GM21576 (cell line): ENCODE results near the gene ABHD12.

Experiments used
- ATAC-seq: cut with Tn5 transposase; IDR thresholded peaks from one replicate; pipeline ENCODE4 v1.9.1; 2021; ENCODE audit warnings: mild to moderate bottlenecking, moderate library complexity; ENCODE audit not compliant: unreplicated experiment

Gene ABHD12

GRCh38 chr20:25259358-25259757 lies 131.3 kb downstream of the ABHD12 start:
- ATAC-seq = no peak

DNA sequence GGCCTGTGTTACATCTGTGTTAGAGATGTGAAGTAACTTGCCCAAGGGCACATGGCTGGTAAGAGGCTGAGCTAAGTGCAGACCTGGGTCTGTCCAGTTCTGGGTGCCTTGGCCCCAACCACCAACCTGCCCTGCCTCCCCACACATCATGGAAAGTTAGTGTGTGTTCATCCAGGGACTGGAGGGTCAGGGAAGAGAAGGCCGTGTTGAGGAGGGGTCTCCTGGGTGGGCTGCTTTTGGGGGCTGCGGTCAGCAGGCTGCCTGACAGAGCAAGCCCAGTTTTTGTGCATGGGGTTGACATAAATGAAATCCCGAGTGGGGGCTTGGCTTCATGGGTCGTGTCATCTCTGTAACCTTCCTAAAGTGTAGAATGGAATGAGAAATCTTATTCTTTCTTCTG lies 131.8 kb downstream of the ABHD12 start:
- ATAC-seq = no peak

GRCh38 chr20:25258476-25258805 lies 132.2 kb downstream of the ABHD12 start:
- ATAC-seq = no peak

DNA sequence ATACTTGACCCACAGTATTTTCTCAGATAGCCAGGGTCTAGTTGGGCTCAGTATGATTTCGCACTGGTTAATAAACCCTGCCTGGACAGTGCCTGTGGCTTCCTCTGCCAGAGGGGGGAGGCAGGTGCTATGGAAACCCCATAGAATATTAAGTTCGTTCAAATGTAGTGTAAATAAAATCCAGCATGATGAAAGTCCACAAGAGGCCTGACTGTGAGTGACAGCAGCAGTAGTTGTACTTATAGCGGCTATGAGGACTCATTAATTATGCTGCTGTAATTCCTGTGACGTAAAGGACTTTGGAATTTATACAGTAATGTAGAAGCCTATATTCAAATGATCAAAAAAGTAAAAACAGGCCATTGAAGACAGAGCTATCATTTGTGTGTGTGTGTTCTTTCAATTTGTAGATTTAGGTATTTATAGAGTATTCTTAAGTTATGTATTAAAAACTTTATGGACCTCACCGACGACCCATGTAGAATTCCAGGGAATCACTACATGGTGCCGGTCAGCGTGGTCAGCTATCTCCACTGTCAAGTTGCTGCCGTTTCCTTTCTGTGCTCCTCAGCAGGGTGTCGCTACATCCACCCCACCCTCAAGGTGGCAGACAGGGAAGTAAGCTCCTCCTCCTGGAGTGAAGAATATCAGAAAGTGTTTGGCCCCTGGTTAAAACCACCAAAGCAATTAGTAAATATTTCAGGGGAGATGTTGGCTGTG lies 132.7 kb downstream of the ABHD12 start:
- ATAC-seq = no peak

GRCh38 chr20:25257130-25257529 lies 133.5 kb downstream of the ABHD12 start:
- no peak for ATAC-seq

GRCh38 chr20:25256226-25256859 lies 134.3 kb downstream of the ABHD12 start:
- no peak for ATAC-seq

GRCh38 chr20:25254986-25255680 lies 135.5 kb downstream of the ABHD12 start:
- no peak for ATAC-seq

DNA sequence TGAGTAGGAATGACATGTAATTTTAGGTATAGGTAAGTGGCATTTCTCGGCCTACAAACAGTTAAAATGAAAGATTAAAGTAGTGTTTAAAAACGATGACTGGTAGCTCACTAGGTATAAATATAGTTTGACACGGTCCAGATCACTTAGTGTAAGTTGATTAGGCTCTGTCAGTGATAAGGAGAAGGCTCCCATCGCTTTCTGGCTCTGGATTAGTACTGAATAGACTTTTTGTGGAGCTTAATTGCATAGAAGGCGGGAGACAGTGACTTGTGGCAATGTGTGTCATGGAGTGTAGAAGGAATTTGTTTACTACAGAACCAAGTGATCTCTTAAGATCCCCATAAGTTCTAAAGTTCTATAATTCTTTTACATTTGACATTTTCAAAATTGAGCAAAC lies 136.1 kb downstream of the ABHD12 start:
- ATAC-seq = no peak

- ATAC-seq = no peak
Measured at GRCh38 chr20:25253606-25254275, 136.9 kb downstream of the ABHD12 start.

- no peak for ATAC-seq
Measured at GRCh38 chr20:25252686-25253421, 137.8 kb downstream of the ABHD12 start.

- ATAC-seq = no peak
Measured at GRCh38 chr20:25252230-25252651, 138.4 kb downstream of the ABHD12 start.

- ATAC-seq = no peak
Measured at GRCh38 chr20:25251558-25251957, 139.1 kb downstream of the ABHD12 start.

DNA sequence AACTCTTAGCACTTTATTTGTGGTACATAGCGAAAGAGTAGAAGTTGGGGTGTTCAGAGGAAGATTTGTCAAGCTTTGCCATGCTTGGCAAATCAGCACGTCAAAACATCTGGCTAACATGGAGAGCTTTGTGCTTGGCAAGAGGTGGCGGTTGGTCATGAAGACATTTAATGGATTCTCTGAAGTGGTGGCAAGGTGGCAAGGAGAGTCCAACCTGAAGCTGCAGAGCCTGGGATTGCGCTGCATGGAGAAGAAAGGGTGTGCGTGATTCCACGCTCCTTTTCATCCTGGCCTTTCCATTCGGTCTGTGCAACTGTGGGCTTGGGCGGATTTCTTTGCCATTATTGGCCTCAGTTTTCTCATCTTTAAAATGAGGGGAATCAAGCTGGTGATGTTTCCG lies 139.6 kb downstream of the ABHD12 start:
- no peak for ATAC-seq

DNA sequence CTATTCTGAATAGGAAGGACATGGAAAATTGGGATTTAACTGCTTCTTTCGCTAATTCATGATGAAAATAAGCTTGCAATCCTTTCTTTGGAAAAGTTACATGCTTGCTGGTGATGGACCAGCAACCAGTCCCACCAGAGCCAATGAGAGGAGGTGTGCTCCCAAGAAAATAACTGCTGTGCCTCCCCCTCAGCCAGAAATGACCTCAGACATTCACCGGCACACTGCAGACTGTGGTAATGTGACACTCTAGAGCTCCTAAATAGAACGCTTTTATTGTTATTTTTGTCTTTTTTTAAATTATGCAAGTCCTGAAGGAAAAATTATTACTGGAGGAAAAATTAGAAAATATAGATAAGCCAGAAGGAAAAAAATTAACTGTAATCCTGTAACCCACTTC lies 140.1 kb downstream of the ABHD12 start:
- ATAC-seq = no peak
